Measurements from ENCODE around the gene TOM1L2.

- TF ChIP-seq POLR2A (IDR thresholded peaks at IDR 0.05; ENCODE audit: low read depth, low read length): no peak
- no peak for TF ChIP-seq SPI1 (IDR thresholded peaks at IDR 0.05; ENCODE audit: low read depth, low read length)
- TF ChIP-seq TAF1 (IDR thresholded peaks at IDR 0.05; ENCODE audit: low read depth, low read length): no peak
- no peak for TF ChIP-seq PAX5 (IDR thresholded peaks at IDR 0.05; ENCODE audit: insufficient read depth, low read length, severe bottlenecking)
These were observed 26.1 kb downstream of the TOM1L2 start for GRCh38 chr17:17946093-17946492.

All from GM12891 (cell line).